ENCODE measurements around the gene DDX53. TPM values are rescaled to one million over a fixed set of nuclear protein-coding genes. Genes with fewer than 3 reads are reported as not detected.

Gene DDX53
- total RNA-seq, 2 donors from 2014 or later = not detected

DNA sequence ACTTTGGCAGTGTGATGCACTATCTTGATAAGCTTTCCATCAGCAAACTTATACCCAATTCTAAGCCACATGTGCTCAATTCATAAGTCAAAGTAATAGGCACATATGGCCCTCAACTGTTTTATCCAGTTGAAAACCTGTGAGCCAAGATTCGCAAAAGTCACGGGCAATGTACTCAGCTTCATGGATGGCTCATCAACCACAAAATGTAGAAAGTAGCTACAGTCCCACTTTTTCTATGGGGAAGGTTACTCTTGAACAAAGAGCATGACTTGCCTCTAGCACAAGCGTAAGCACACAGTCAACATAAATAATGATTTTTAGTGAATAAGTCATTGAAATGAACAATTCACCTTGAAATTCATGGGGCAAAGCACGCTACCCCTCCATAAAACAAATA is 25.1 kb upstream of the DDX53 start:
- no peaks in the 10 kb centered on the region for H3K36me3 ChIP-seq (replicated peaks in 1 of 2; ENCODE audit: insufficient read depth in 1 of 2, low read depth in 2 of 2)
- H3K4me1 ChIP-seq = no peaks in the 10 kb centered on the region
- DNase-seq (no peak), ATAC-seq (no peak)
- 53 to 61% methylated on average over 4 of the region's 4 CpGs for whole genome bisulfite sequencing, 2 donors
- H3K9me3 ChIP-seq = no peaks in the 10 kb centered on the region
- intact Hi-C loops (cut with DNase I) = no loop called here
- H3K4me3 ChIP-seq = no peak overlapping the region
- H3K27ac ChIP-seq = no peak overlapping the region
- H3K27me3 ChIP-seq = no peaks in the 10 kb centered on the region
- TF ChIP-seq, protein P1, sequence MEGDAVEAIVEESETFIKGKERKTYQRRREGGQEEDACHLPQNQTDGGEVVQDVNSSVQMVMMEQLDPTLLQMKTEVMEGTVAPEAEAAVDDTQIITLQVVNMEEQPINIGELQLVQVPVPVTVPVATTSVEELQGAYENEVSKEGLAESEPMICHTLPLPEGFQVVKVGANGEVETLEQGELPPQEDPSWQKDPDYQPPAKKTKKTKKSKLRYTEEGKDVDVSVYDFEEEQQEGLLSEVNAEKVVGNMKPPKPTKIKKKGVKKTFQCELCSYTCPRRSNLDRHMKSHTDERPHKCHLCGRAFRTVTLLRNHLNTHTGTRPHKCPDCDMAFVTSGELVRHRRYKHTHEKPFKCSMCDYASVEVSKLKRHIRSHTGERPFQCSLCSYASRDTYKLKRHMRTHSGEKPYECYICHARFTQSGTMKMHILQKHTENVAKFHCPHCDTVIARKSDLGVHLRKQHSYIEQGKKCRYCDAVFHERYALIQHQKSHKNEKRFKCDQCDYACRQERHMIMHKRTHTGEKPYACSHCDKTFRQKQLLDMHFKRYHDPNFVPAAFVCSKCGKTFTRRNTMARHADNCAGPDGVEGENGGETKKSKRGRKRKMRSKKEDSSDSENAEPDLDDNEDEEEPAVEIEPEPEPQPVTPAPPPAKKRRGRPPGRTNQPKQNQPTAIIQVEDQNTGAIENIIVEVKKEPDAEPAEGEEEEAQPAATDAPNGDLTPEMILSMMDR (IDR thresholded peaks at IDR 0.05) = no peak
- TF ChIP-seq POLR2A (IDR thresholded peaks at IDR 0.05) = no peak

DNA sequence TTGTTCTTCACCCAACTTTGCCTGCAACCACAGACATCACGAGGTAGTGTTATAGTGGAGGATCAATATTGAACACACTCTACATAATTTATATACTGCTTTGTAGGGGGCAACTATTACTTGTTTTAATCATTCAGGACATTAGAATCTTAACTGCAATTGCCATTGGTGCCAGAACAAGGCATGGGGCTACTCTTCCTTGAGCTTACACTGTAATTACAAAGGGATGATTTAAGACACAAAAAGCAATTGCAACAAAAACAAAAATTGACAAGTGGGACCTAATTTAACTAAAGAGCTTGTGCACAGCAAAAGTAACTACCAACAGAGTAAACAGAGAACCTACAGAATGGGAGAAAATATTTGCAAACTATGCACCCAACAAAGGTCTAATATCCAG is 24.0 kb upstream of the DDX53 start:
- no peak overlapping the region for H3K4me3 ChIP-seq
- no peaks in the 10 kb centered on the region for H3K27me3 ChIP-seq
- no peaks in the 10 kb centered on the region for H3K36me3 ChIP-seq (replicated peaks in 1 of 2; ENCODE audit: insufficient read depth in 1 of 2, low read depth in 2 of 2)
- ATAC-seq (no peak), DNase-seq (no peak)
- no peak overlapping the region for H3K27ac ChIP-seq
- H3K4me1 ChIP-seq = no peaks in the 10 kb centered on the region
- TF ChIP-seq POLR2A (IDR thresholded peaks at IDR 0.05) = no peak
- TF ChIP-seq, protein P1 (IDR thresholded peaks at IDR 0.05) = no peak
- 29% methylated on average over 1 of the region's 1 CpG for WGBS, 2 donors
- H3K9me3 ChIP-seq = no peaks in the 10 kb centered on the region
- intact Hi-C loops (cut with DNase I) = no loop called here

DNA sequence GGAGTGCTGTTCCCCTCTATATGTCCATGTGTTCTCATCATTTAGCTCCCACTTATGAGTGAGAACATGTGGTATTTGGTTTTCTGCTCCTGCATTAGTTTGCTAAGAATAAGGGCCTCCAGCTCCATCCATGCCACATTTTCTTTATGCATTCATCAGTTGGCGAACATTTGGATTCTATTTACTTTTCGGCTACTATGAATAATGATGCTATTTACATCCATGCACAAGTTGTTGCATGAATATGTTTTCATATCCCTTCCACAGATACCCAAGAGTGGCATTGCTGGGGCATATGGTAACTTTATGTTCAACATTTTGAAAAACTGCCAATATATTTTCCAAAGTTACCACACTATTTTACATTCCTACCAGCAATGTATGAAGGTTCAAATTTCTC is 13.8 kb upstream of the DDX53 start:
- DNase-seq (no peak), ATAC-seq (no peak)
- intact Hi-C loops (cut with DNase I) = no loop called here
- H3K4me3 ChIP-seq = no peak overlapping the region
- no peaks in the 10 kb centered on the region for H3K4me1 ChIP-seq
- H3K27ac ChIP-seq = no peak overlapping the region
- no peaks in the 10 kb centered on the region for H3K36me3 ChIP-seq (replicated peaks in 1 of 2; ENCODE audit: insufficient read depth in 1 of 2, low read depth in 2 of 2)
- H3K27me3 ChIP-seq = no peaks in the 10 kb centered on the region
- no peak for TF ChIP-seq POLR2A (IDR thresholded peaks at IDR 0.05)
- TF ChIP-seq, protein P1 (IDR thresholded peaks at IDR 0.05) = no peak
- H3K9me3 ChIP-seq = no peaks in the 10 kb centered on the region
- 83 to 91% methylated on average over 2 of the region's 2 CpGs for WGBS, 2 donors

DNA sequence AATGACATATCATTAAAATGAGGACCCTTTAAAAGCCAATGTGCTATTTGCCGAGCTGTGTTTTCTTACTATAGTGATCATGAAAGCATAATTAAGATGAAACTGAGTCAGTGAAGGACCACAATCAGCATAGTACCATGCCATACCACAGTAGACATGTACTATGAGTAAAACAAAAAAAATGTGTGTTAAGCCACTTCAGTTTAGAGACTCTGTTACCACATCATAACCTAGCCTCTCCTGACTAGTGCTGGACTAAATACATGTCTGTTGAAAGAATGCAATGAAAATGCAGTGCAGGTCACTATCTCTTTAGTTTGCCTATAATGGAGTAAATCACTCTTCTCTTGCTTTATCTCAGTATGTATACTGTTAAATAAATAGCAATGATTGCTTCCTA is 12.3 kb upstream of the DDX53 start:
- no peak for TF ChIP-seq POLR2A (IDR thresholded peaks at IDR 0.05)
- TF ChIP-seq, protein P1 (IDR thresholded peaks at IDR 0.05) = no peak
- no peaks in the 10 kb centered on the region for H3K9me3 ChIP-seq
- intact Hi-C loops (cut with DNase I) = no loop called here
- no peak overlapping the region for H3K27ac ChIP-seq
- no peaks in the 10 kb centered on the region for H3K27me3 ChIP-seq
- DNase-seq (no peak), ATAC-seq (no peak)
- H3K4me1 ChIP-seq = no peaks in the 10 kb centered on the region
- WGBS, 2 donors = 55 to 70% methylated on average over 1 of the region's 1 CpG
- H3K4me3 ChIP-seq = no peak overlapping the region
- H3K36me3 ChIP-seq (replicated peaks in 1 of 2; ENCODE audit: insufficient read depth in 1 of 2, low read depth in 2 of 2) = no peaks in the 10 kb centered on the region

DNA sequence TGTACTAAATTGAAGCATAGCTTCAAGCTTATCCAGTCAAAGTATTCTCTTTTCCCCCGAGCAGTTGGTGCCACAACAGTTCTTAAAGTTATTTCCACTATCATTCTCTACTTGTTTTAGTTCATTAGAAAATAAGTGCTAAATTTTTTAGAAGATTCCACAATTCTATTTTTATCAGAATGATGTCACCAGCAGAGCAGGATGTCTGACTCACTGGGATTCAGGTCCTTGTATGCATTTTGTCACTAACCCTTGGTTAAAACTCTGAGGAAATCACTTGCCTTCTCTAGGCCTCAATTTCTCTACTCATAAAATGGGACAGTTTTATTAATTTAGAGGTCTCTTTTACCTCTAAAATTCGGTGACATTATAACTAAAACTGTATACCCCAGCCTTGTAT is 3.4 kb downstream of the DDX53 start:
- ATAC-seq (no peak), DNase-seq (no peak)
- Histone ChIP-seq H3K4me1 (no peaks in the 10 kb centered on the region), H3K27me3 (no peaks in the 10 kb centered on the region), H3K9me3 (no peaks in the 10 kb centered on the region), H3K36me3 (replicated peaks in 1 of 2; ENCODE audit: insufficient read depth in 1 of 2, low read depth in 2 of 2) (no peaks in the 10 kb centered on the region), H3K4me3 (no peak overlapping the region), H3K27ac (no peak overlapping the region)
- TF ChIP-seq, protein P1 (IDR thresholded peaks at IDR 0.05) = no peak
- no peak for TF ChIP-seq POLR2A (IDR thresholded peaks at IDR 0.05)
- intact Hi-C loops (cut with DNase I) = no loop called here
- WGBS, 2 donors = 41 to 65% methylated on average over 2 of the region's 2 CpGs

Data from body of pancreas (tissue), 4 donors.